K562 (cell line): ENCODE measurements around the gene TMEM132C. TPM values are rescaled to one million over a fixed set of nuclear protein-coding genes. Genes with fewer than 3 reads are reported as not detected.

Experiments used
- CHD4 ChIP-seq: fragments of 200-600 bp; sonication (generic); IDR thresholded peaks from 3 replicates; pipeline ENCODE4 v1.6.1; 2012; ENCODE audit warnings: low read depth, mild to moderate bottlenecking, mixed read lengths, low read length, inconsistent platforms; ENCODE audit not compliant: insufficient read depth, insufficient replicate concordance, poor library complexity, severe bottlenecking
- CTBP1 ChIP-seq: fragments of 450-650 bp; IDR thresholded peaks from 2 replicates; pipeline ENCODE4 v1.6.1; 2016; ENCODE audit warnings: borderline replicate concordance
- MECOM ChIP-seq: fragments of 250-450 bp; sonication (Bioruptor Pico); IDR thresholded peaks from 2 replicates; pipeline ENCODE4 v1.8.0; 2022; ENCODE audit warnings: inconsistent platforms
- NFYB ChIP-seq: IDR thresholded peaks from 2 replicates; pipeline ENCODE4 v1.6.1; 2011; ENCODE audit warnings: mild to moderate bottlenecking, moderate library complexity; ENCODE audit not compliant: insufficient read length; ENCODE audit errors: extremely low read depth
- PYGO2 ChIP-seq: fragments of 450-650 bp; IDR thresholded peaks from 2 replicates; pipeline ENCODE4 v1.6.1; 2016; ENCODE audit warnings: mild to moderate bottlenecking, missing genetic modification characterization, moderate library complexity, missing compliant biosample characterization
- ZC3H8 ChIP-seq: fragments of 450-650 bp; IDR thresholded peaks from 2 replicates; pipeline ENCODE4 v1.6.1; 2017
- ZNF436 ChIP-seq: fragments of 250-450, 450-650 bp; sonication (Bioruptor Pico); formaldehyde crosslinking; IDR thresholded peaks from 2 replicates; pipeline ENCODE4 v1.7.0; 2020; ENCODE audit warnings: mild to moderate bottlenecking
- ZNF444 ChIP-seq: fragments of 250-450 bp; sonication (Bioruptor Pico); IDR thresholded peaks from 2 replicates; pipeline ENCODE4 v1.4.0; 2020; ENCODE audit warnings: mild to moderate bottlenecking, moderate library complexity
- polyA plus RNA-seq, 8 experiments: library from polyadenylated mRNA; depleted of rRNA in 4 of 8; stranded (reverse) in 5 of 8; unstranded in 3 of 8; fragments of >200 nt; fragmentation: Nextera tagmentation in 2 of 8; fragmentation: Illumina TruSeq in 1 of 8; extraction: Ambion mirVana in 2 of 8; extraction: Trizol in 1 of 8; gene quantifications; 2 replicates each; pipeline versions ENCODE4 v1.2.1 to v1.2.3, GENCODE V29; 2011 to 2014; ENCODE audit warnings: inconsistent platforms in 1 of 8, missing spikeins in 1 of 8
- total RNA-seq, 7 experiments: library from RNA; depleted of rRNA in 6 of 7; stranded (reverse); fragments of >200 nt in 6 of 7; fragmentation: Illumina TruSeq in 2 of 7; extraction: Trizol in 2 of 7; gene quantifications; 2 replicates each; pipeline versions ENCODE4 v1.2.1 to v1.2.3, GENCODE V29; 2011 to 2021; ENCODE audit warnings: low replicate concordance in 1 of 7
- TF ChIP-seq, protein P1 (sequence below): fragments of 250-450 bp; sonication (Bioruptor Pico); IDR thresholded peaks from 2 replicates; pipeline ENCODE4 v1.5.1; 2021; ENCODE audit warnings: mild to moderate bottlenecking
- TF ChIP-seq, protein P2 (sequence below): fragments of 450-650 bp; conservative IDR thresholded peaks from 2 replicates; pipeline ENCODE4 v1.6.1; 2016; ENCODE audit warnings: missing genetic modification characterization, low read depth, mild to moderate bottlenecking, missing compliant biosample characterization, moderate library complexity

Gene TMEM132C
- total and polyA plus RNA-seq, 9 of the 15 experiments (the other 6 are each of a cell fraction or from before 2014, with no cell fraction given), result not detected

DNA sequence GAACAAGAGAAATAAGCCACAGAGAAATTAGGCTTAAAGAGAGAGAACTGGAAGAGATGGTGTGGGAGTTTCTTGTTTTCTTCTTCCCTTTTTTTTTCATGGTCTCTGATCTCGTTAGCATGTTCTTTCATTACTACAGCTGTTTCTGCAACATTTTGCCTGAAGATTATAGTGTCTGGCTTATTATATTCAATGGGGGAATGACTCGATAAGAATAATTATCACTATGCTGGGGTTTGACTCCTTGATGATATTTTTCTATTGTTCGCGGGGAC, 70.0 kb downstream of the TMEM132C start (continued):
- TF ChIP-seq NFYB (no peak), CTBP1 (no peak), ZNF436 (CRISPR knock-in tag) (no peak), CHD4 (no peak), ZC3H8 (no peak), MECOM (CRISPR knock-in tag) (no peak), ZNF444 (CRISPR knock-in tag) (no peak), PYGO2 (tag) (no peak)
- TF ChIP-seq, protein P1, sequence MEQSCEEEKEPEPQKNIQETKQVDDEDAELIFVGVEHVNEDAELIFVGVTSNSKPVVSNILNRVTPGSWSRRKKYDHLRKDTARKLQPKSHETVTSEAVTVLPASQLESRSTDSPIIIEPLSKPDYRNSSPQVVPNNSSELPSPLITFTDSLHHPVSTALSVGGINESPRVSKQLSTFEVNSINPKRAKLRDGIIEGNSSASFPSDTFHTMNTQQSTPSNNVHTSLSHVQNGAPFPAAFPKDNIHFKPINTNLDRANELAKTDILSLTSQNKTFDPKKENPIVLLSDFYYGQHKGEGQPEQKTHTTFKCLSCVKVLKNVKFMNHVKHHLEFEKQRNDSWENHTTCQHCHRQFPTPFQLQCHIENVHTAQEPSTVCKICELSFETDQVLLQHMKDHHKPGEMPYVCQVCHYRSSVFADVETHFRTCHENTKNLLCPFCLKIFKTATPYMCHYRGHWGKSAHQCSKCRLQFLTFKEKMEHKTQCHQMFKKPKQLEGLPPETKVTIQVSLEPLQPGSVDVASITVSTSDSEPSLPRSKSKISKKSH (CRISPR knock-in tag), result no peak
- TF ChIP-seq, protein P2, sequence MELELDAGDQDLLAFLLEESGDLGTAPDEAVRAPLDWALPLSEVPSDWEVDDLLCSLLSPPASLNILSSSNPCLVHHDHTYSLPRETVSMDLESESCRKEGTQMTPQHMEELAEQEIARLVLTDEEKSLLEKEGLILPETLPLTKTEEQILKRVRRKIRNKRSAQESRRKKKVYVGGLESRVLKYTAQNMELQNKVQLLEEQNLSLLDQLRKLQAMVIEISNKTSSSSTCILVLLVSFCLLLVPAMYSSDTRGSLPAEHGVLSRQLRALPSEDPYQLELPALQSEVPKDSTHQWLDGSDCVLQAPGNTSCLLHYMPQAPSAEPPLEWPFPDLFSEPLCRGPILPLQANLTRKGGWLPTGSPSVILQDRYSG (tag), result no peak
- TF ChIP-seq, all 486 proteins: peak for 0
